Nephron progenitor cell (in vitro differentiated cells): ENCODE data around the gene ITGB2.

Experiments
- DNase-seq: peaks from one replicate; pipeline ENCODE4 v3.0.0; 2021
- H3K27ac Mint-ChIP-seq: 2 replicates; pipeline ENCODE4 v1.8.0; 2021; ENCODE audit warnings: mild to moderate bottlenecking, moderate library complexity, mixed read lengths
- H3K27me3 Mint-ChIP-seq: 2 replicates; pipeline ENCODE4 v1.8.0; 2021; ENCODE audit warnings: mild to moderate bottlenecking, low read depth, mixed read lengths; ENCODE audit not compliant: poor library complexity
- H3K36me3 Mint-ChIP-seq: 2 replicates; pipeline ENCODE4 v1.8.0; 2021; ENCODE audit warnings: low read depth, mixed read lengths
- H3K4me1 Mint-ChIP-seq: 2 replicates; pipeline ENCODE4 v1.8.0; 2021; ENCODE audit warnings: mixed read lengths
- H3K4me3 Mint-ChIP-seq: 2 replicates; pipeline ENCODE4 v1.8.0; 2021; ENCODE audit warnings: mild to moderate bottlenecking, moderate library complexity, mixed read lengths
- H3K9me3 Mint-ChIP-seq: 2 replicates; pipeline ENCODE4 v1.8.0; 2021; ENCODE audit warnings: mild to moderate bottlenecking, moderate library complexity, mixed read lengths
- CTCF ChIP-seq: fragments of 200-600 bp; sonication (generic); IDR thresholded peaks from 2 replicates; pipeline ENCODE4 v1.5.0; 2021; ENCODE audit warnings: antibody characterized with exemption

ITGB2 gene

DNA sequence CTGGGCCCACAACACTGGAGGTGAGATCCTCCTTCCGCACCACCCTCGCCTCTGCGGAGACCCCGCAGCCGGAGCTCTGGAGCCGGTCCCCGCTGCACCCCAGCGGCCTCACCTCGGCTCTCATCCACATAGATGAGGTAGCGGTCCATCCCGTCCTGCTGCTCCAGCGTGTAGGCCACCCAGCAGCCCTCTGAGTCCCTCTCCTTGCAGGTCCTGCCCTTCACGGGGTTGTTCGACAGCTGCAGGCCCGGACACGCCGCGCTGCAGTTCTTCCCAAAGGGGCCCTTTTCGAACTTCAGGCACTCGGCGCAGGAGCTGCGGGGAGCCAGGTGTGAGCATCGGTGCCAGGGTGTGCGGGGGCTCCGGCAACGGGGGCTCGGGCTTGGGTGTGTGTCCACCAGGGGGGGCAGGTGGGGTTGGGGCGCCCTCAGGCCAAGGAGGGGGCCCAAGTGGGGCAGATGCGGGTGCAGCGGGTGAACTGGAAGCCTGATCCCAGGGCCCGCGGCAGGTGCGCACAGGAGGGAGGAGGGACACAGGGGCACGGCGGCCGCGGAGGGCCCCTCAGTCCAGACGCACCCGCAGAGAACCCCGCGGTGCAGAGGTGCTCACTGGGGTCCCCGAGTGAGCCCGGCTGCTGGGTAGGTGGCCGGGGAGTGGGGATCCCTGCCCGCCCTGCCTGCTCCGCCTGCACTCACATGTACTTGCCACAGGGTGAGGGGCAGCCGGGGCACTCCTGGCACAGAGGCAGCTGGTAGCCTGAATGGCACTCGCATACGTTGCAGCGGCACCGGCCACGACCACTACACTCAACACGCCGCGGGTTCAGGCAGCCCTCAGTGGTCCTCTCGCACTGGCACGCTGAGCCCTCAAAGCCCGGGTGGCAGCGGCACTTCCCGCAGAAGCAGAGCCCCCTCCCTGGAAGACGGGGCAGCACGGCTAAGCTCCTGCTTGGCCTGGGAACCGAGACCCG lies 31.8 kb downstream of the ITGB2 start:
- no peak overlapping the region for H3K4me3 Mint-ChIP-seq
- peaks cover 32% of the 10 kb centered on the region for H3K4me1 Mint-ChIP-seq
- no peak overlapping the region for H3K27ac Mint-ChIP-seq
- no peak for TF ChIP-seq CTCF
- peaks cover 30% of the 10 kb centered on the region for H3K27me3 Mint-ChIP-seq
- no peaks in the 10 kb centered on the region for H3K9me3 Mint-ChIP-seq
- DNase-seq = no peak
- H3K36me3 Mint-ChIP-seq = no peaks in the 10 kb centered on the region

GRCh38 chr21:44887807-44888580 lies 32.7 kb downstream of the ITGB2 start:
- Mint-ChIP-seq H3K27me3 (peaks cover 22% of the 10 kb centered on the region), H3K4me3 (no peak overlapping the region), H3K4me1 (peaks cover 27% of the 10 kb centered on the region), H3K36me3 (no peaks in the 10 kb centered on the region), H3K9me3 (no peaks in the 10 kb centered on the region), H3K27ac (no peak overlapping the region)
- DNase-seq = peak; percentile 45
- TF ChIP-seq CTCF = no peak

- Mint-ChIP-seq H3K4me1 (peaks cover 31% of the 10 kb centered on the region), H3K36me3 (no peaks in the 10 kb centered on the region), H3K27ac (no peak overlapping the region), H3K9me3 (no peaks in the 10 kb centered on the region), H3K27me3 (peaks cover 21% of the 10 kb centered on the region), H3K4me3 (no peak overlapping the region)
- DNase-seq = no peak
- no peak for TF ChIP-seq CTCF
Measured at GRCh38 chr21:44887126-44887806, 33.4 kb downstream of the ITGB2 start.

DNA sequence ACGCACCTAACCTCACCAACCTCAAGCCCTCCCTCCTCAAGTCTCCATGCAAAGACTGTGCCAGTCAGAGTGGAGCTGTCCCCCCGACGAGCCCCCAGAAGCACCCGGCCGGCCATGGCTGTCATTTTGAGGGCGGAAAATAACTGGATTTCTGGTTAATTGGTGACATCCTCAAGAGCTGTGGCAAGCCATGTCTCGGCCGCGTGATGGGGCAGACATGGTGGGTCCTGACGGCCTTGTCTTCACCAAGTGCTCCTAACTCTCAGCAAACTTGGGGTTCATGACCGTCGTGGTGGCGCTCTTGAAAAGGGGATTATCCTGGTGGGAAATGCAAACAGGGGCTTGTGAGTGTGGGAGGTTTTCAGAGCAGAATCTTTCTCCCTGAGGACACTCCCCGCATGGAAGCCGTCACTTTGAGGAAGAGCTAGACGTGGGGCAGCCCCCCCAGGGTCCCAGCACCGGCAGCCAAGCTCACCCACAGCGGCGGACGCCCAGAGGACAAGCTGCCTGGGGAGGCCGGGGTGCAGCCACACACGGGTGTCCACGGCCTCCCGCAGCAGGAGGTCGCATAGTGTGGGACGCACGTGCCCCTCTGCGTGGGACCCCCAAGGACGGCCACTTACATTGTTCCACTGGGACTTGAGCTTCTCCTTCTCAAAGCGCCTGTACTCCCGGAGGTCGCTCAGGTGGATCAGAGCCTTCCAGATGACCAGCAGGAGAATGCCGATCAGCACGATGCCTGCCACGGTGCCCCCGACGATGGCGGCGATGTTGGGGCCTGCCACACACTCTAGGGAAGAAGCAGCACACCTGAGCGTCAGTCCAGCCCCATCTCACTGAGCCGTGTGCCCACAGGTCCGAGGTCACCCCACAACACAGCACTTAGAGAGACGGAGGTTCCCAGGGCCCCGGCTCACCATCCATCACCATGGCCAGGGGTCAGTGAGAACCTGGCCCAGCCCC lies 34.3 kb downstream of the ITGB2 start:
- Mint-ChIP-seq H3K27ac (peak overlapping the region; percentile 59), H3K27me3 (peaks cover 26% of the 10 kb centered on the region), H3K4me1 (peaks cover 34% of the 10 kb centered on the region), H3K9me3 (no peaks in the 10 kb centered on the region), H3K4me3 (no peak overlapping the region), H3K36me3 (no peaks in the 10 kb centered on the region)
- DNase-seq = no peak
- TF ChIP-seq CTCF = no peak

DNA sequence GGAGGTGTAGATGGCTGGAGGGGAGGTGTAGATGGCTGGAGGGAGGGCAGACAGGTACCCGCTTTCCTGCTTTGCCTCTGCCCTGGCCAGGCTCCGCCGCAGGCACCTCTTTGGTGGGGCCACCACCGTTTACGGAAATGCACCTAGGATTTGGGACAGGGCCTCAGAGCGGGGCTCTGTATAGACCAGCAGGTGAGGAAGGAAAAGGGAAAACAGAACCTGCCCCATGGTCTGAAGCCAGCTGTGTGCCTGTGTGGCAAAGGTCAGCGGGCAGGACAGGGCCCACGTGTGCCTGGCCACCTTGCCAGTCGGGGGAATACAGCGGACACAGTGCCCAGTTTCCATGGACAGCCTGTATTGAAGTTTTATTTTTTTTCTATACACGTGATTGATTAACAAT lies 35.1 kb downstream of the ITGB2 start:
- DNase-seq = no peak
- H3K27me3 Mint-ChIP-seq = peaks cover 26% of the 10 kb centered on the region
- H3K4me1 Mint-ChIP-seq = peaks cover 42% of the 10 kb centered on the region
- no peak overlapping the region for H3K27ac Mint-ChIP-seq
- no peak overlapping the region for H3K4me3 Mint-ChIP-seq
- H3K9me3 Mint-ChIP-seq = no peaks in the 10 kb centered on the region
- no peak for TF ChIP-seq CTCF
- no peaks in the 10 kb centered on the region for H3K36me3 Mint-ChIP-seq
